ENCODE results near the gene PTRHD1.
"Not testable (repeated sequence)": the region's sequence is repeated elsewhere in the genome, so short reads cannot be mapped to it uniquely, and the experiment has no call there.

The PTRHD1 gene

DNA sequence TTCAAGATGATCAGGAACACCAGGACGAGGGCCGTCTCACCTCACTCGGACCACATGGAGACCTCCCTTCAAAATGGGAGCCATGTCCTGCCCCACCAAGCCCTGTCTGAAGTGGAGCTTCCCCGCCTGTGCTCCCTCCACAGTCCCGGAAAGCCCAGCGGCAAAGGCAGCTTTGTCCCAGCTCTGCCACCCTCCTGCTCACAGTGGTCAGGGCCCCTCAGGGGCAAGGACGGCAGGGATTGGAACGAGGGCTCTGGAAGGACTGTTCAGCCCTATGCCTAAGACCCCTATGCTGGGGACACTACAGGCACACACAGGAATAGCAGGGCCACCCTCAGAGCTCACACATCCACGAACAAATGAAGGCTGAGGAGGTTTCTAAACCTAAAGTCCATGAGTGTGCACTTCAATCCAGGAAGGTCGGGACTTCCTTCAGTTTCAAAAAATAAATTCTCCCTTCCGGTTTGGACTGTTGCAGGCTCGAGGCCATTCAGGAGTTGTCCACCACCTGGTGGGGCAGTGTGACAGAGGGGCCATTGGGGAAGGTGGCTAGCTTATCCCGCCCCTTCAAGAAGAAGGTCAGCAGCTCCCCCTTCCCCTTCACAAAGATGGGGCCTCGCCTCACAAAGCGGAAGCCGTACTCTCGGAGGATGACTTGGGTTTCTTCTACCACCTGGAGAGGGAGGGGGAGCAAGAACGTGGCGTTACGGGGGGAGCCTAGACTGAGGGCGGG, 26.4 kb upstream of the PTRHD1 start:
- FAIRE-seq (no peak), DNase-seq (ENCODE audit: insufficient read length) (no peak)
- TF ChIP-seq TAF1 (IDR thresholded peaks at IDR 0.05; ENCODE audit: borderline replicate concordance, low read depth, low read length) (no peak), POLR2AphosphoS5 (IDR thresholded peaks at IDR 0.05; ENCODE audit: low read depth, low read length) (no peak), POLR2A (IDR thresholded peaks at IDR 0.05; ENCODE audit: low read depth, low read length) (no peak)

DNA sequence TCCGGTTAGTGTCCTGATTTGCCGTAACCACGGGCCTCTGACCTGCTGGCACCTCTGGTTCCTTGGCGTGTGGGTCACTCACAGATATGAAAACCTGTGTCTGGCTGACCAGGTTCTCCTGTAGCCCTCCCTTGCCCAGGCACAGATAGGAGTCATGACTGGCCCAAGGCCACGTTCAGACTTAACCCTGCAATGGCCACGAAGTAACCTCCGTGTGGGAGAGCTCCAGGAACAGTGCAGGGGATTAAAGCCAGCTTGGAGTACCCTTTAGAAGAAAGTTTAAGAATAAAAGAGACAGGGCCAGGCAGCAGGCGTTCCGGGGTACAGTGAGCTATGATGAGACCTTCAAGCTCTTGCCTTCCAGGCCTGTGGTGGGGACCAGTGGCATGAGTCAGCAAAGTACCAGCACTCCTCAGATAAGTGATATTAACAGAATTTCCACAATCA, 25.6 kb upstream of the PTRHD1 start:
- TF ChIP-seq TAF1 (IDR thresholded peaks at IDR 0.05; ENCODE audit: borderline replicate concordance, low read depth, low read length): no peak
- no peak for TF ChIP-seq POLR2A (IDR thresholded peaks at IDR 0.05; ENCODE audit: low read depth, low read length)
- no peak for TF ChIP-seq POLR2AphosphoS5 (IDR thresholded peaks at IDR 0.05; ENCODE audit: low read depth, low read length)
- no peak for FAIRE-seq
- DNase-seq (ENCODE audit: insufficient read length): no peak

DNA sequence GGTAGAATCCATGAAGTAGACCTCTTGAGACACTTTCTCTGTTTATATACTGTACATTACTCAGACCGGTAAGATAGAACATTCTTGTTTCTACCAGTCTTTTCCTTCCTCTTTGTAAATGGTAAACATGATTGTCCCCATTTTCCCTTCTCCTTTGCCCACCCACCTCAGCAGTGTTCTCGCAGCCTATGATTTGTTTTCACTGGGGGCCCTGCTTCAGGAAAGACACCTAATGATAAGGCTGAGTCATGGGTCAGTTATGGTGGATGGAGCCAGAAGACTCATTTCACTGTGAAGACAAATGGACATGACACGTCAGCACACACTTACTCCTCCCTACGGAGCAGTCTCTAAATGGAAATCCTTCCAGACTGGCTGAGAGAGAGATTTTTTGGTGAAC, 23.7 kb upstream of the PTRHD1 start:
- DNase-seq (ENCODE audit: insufficient read length) (no peak), FAIRE-seq (no peak)

DNA sequence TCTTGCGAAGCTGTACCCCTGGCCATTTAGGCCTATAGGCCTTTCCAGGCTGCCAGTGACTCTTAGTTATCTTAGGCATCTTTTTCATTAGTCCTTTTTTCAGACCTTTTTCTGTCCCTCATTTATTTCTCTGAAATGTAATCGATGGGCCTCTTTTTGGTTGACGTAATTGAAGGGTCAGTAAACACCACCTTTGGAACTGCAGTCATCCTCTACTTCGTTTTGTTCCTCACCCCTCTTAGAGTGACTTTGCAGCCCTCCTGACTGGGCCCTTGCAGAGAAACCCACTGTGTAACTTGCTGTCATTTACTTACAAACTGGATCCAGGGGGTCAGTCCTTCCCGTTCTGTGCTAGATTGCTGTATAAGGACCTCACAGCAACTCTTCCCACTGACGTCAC, 23.2 kb upstream of the PTRHD1 start:
- DNase-seq (ENCODE audit: insufficient read length) (no peak), FAIRE-seq (no peak)
- 0 out of 2 replicates have a peak, but pooled peaks have one; percentile 22 for TF ChIP-seq POLR2A (IDR thresholded peaks at IDR 0.05; ENCODE audit: low read depth, low read length)
- no peak for TF ChIP-seq POLR2AphosphoS5 (IDR thresholded peaks at IDR 0.05; ENCODE audit: low read depth, low read length)

More for the DNA sequence above, 23.7 kb upstream of the PTRHD1 start:
- TF ChIP-seq POLR2A (IDR thresholded peaks at IDR 0.05; ENCODE audit: low read depth, low read length) (no peak), TAF1 (IDR thresholded peaks at IDR 0.05; ENCODE audit: borderline replicate concordance, low read depth, low read length) (no peak), POLR2AphosphoS5 (IDR thresholded peaks at IDR 0.05; ENCODE audit: low read depth, low read length) (no peak)

DNA sequence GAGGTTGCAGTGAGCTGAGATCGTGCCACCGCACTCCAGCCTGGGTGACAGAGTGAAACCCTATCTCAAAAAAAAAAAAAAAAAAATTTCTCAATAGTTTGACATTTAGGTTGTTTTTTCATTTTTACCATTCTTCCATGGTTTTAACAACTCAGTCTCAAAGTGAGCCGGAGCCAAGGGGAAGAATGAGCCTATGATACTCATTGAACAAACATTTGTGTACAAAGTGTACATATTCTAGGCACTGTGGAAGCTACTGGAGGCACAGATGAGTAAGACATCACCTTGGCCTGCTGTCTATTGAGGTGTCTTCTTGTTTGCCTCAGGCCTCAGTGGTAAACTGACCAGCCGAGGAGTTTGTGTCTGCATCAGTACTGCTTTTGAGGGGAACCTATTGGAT, 22.0 kb upstream of the PTRHD1 start:
- DNase-seq (ENCODE audit: insufficient read length): no peak
- no peak for FAIRE-seq
- TF ChIP-seq POLR2AphosphoS5 (IDR thresholded peaks at IDR 0.05; ENCODE audit: low read depth, low read length): no peak
- no peak for TF ChIP-seq POLR2A (IDR thresholded peaks at IDR 0.05; ENCODE audit: low read depth, low read length)
- TF ChIP-seq TAF1 (IDR thresholded peaks at IDR 0.05; ENCODE audit: borderline replicate concordance, low read depth, low read length): no peak

DNA sequence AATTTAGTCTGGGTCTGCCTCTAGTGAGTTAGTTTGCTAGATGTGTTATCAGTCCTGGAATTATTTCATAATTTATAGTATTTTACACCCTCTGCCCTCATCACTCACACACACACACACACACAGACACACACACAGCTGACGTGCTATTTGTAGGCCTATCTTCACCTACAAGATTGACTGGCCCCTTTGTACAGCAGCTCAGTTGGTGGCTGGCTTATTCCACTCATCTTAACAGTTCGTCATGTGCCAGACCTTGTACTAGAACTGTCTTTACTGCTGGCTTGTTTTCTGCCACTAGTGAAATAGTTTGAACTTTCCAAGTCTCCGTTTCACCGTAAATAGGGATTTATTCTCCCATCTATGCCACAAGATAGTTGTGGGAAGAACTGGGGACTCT, 21.3 kb upstream of the PTRHD1 start:
- DNase-seq (ENCODE audit: insufficient read length) (no peak), FAIRE-seq (no peak)
- TF ChIP-seq POLR2AphosphoS5 (IDR thresholded peaks at IDR 0.05; ENCODE audit: low read depth, low read length) (no peak), POLR2A (IDR thresholded peaks at IDR 0.05; ENCODE audit: low read depth, low read length) (no peak), TAF1 (IDR thresholded peaks at IDR 0.05; ENCODE audit: borderline replicate concordance, low read depth, low read length) (no peak)

DNA sequence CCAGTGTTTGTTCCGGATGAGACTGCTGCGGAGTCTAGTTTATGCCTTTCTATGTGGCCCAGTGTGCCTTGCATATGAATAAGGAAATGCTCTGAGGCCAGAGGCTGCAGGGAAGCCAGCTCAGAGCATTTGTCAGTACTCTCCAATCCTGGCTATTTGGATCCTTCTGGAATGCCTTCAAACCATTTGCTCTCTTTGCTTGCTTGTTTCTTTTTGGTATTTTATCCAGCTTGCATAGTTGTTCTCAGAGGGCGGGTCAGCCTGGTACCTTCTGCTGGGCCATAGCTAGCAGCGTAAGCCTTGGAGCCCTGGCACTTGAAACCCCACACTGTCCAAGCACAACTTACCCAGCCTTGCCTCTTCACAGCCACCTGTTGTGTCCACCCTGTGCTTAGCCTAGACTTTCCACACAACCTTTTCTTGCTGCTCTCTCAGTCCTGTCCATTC, 20.5 kb upstream of the PTRHD1 start:
- DNase-seq (ENCODE audit: insufficient read length) (no peak), FAIRE-seq (no peak)
- TF ChIP-seq POLR2AphosphoS5 (IDR thresholded peaks at IDR 0.05; ENCODE audit: low read depth, low read length): no peak
- TF ChIP-seq POLR2A (IDR thresholded peaks at IDR 0.05; ENCODE audit: low read depth, low read length): no peak
- no peak for TF ChIP-seq TAF1 (IDR thresholded peaks at IDR 0.05; ENCODE audit: borderline replicate concordance, low read depth, low read length)

DNA sequence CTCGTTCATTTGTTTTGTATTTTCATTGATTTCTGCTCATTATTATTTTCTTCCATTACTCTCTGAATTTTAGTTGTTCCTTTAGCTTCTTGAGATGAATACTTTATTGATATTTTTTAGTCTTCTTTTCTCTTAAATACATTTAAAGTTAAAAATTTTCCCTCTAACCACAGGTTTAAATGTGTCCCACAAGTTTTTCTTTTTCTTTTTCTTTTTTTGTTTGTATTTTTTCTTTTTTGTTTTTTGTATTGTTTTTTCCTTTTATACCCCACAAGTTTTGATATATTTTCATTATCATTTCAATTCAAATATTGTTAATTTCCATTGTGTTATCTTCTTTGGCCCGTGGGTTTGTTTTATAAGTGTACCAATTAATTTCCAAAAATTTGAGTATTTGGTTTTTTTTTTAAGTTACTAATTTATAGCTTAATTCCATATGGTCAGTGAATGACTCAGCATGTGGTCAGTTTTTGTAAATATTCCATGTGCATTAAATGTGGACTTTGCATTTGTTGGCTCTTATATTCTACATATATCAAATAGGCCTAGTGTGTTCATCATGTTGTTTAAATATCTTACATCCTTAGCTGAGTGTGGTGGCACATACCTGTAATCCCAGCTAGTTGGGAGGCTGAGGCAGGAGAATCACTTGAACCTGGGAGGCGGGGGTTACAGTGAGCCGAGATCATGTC, 16.3 kb upstream of the PTRHD1 start:
- DNase-seq (ENCODE audit: insufficient read length): no peak
- no peak for TF ChIP-seq POLR2A (IDR thresholded peaks at IDR 0.05; ENCODE audit: low read depth, low read length)
- TF ChIP-seq POLR2AphosphoS5 (IDR thresholded peaks at IDR 0.05; ENCODE audit: low read depth, low read length): no peak
- no peak for TF ChIP-seq TAF1 (IDR thresholded peaks at IDR 0.05; ENCODE audit: borderline replicate concordance, low read depth, low read length)
- no peak for FAIRE-seq

DNA sequence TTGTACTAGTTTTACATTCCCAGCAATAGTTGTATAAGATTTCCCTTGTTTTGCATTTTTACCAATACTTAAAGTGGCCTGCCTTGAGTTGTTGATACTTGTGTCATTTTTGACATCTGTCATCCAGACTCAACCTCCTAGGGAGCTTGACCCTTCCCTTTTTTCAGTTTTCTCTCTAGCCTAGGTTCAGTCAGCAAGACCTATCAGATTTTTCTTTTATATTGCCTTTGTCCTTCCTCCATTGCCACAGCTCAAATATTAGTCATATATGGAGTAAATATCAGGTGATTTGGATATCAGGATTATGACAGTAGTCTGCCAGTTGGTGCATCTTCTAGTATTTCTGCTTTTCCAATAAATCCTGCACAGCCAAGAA, 13.5 kb upstream of the PTRHD1 start:
- DNase-seq (ENCODE audit: insufficient read length): no peak

DNA sequence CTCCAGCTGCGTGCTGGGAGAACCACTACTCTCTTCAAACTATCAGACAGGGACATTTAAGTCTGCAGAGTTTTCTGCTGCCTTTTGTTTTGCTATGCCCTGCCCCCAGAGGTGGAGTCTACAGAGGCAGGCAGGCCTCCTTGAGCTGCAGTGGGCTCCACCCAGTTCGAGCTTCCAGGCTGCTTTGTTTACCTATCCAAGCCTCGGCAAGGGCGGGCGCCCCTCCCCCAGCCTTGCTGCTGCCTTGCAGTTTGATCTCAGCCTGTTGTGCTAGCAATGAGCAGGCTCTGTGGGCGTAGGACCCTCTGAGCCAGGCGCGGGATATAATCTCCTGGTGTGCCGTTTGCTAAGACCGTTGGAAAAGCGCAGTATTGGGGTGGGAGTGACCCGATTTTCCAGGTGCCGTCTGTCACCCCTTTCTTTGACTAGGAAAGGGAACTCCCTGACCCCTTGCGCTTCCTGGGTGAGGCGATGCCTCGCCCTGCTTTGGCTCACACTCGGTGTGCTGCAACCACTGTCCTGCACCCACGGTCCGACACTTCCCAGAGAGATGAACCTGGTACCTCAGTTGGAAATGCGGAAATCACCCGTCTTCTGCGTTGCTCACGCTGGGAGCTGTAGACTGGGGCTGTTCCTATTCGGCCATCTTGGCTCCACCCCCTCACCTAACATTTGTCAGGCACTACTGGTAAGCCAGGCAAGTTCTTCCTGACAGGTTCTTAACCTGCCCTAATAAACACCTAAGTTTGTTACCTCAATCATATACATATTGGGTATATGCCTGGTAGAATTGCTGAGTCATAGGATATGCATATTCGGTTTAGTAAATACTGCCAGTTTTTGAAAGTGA, 12.8 kb upstream of the PTRHD1 start:
- not testable (repeated sequence) for FAIRE-seq; DNase-seq (ENCODE audit: insufficient read length)

More for the DNA sequence above, 13.5 kb upstream of the PTRHD1 start:
- TF ChIP-seq POLR2AphosphoS5 (IDR thresholded peaks at IDR 0.05; ENCODE audit: low read depth, low read length): no peak
- TF ChIP-seq TAF1 (IDR thresholded peaks at IDR 0.05; ENCODE audit: borderline replicate concordance, low read depth, low read length): no peak
- TF ChIP-seq POLR2A (IDR thresholded peaks at IDR 0.05; ENCODE audit: low read depth, low read length): no peak
- FAIRE-seq: no peak

DNA sequence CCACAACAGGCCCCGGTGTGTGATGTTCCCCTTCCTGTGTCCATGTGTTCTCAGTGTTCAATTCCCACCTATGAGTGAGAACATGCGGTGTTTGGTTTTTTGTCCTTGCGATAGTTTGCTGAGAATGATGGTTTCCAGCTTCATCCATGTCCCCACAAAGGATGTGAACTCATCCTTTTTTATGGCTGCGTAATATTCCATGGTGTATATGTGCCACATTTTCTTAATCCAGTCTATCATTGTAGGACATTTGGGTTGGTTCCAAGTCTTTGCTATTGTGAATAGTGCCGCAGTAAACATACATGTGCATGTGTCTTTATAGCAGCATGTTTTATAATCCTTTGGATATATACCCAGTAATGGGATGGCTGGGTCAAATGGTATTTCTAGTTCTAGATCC, 7.3 kb upstream of the PTRHD1 start:
- DNase-seq (ENCODE audit: insufficient read length); FAIRE-seq: not testable (repeated sequence)

DNA sequence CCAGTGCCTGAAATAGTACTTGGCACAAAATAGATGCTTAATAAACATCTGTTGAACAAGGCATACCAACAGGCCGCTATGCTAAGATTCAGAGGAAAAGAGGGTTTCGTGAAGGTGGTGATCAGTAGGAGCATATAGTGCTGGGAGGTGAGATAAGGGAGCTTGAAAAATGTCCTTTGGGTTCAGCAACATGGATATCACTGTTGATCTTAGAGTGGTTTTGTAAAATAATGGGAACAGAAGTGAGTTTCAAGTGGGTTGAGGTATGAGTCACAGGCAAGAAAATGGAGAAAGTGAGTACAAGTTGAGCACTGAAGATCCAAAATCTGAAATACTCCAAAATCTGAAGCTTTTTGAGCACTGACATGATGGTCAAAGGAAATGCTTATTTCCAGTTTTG, 4.5 kb upstream of the PTRHD1 start:
- no peak for TF ChIP-seq POLR2AphosphoS5 (IDR thresholded peaks at IDR 0.05; ENCODE audit: low read depth, low read length)
- TF ChIP-seq TAF1 (IDR thresholded peaks at IDR 0.05; ENCODE audit: borderline replicate concordance, low read depth, low read length): no peak
- TF ChIP-seq POLR2A (IDR thresholded peaks at IDR 0.05; ENCODE audit: low read depth, low read length): no peak
- DNase-seq (ENCODE audit: insufficient read length) (no peak), FAIRE-seq (no peak)
